ENCODE results near the gene RBM24.

RBM24 gene

DNA sequence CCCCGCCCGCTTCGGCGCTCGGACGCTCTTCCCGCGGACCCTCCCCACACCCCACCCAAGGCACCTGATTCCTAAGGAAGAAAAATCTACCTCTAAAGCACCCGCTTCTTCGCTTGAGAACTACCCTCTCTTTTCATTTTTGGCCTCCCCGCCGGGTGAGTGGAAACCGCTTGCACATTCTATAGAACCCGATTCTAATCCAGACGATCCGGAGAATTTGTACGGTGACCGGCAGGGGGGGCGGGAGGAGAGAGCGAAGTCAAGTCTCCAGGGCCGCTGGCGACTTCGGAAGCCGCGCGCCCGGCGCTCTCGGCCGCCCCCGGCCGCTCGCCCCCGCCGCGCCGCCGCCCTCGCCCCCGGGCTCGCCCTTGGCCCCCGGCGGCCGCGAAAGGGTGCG lies at the start of gene RBM24:
Gene RBM24 (plus strand): TSS at position 262 of the 397 bp plus-strand sequence. CDS start 221 bp downstream, outside the sequence.
- TF ChIP-seq GATA3 (IDR thresholded peaks at IDR 0.05; ENCODE audit: low read depth, low read length) (no peak), GATA2 (IDR thresholded peaks at IDR 0.05; ENCODE audit: low read depth, low read length) (no peak)

DNA sequence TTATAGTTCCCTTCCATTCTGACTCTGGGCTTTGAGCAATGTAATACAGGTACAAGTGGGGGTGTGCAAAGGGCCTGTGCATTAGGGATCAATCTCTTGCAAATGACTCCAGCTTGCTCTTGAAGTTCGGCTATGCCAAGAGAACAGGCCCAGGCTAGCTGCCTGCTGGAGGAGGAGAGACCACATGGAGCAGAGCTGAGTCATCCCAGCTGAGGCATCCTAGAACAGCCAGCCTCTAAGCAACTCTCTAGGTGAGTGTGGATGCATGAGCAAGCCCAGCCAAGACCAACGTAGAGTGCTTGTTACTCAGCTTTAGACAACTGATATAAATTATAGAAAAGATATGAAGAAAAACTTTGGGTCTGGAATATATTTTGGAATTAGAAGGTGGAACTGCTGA lies 47.6 kb upstream of the RBM24 start:
- TF ChIP-seq GATA2 (IDR thresholded peaks at IDR 0.05; ENCODE audit: low read depth, low read length) (no peak), GATA3 (IDR thresholded peaks at IDR 0.05; ENCODE audit: low read depth, low read length) (no peak)

- no peak for TF ChIP-seq GATA3 (IDR thresholded peaks at IDR 0.05; ENCODE audit: low read depth, low read length)
- no peak for TF ChIP-seq GATA2 (IDR thresholded peaks at IDR 0.05; ENCODE audit: low read depth, low read length)
Observed at GRCh38 chr6:17237246-17237645, 43.9 kb upstream of the RBM24 start.

DNA sequence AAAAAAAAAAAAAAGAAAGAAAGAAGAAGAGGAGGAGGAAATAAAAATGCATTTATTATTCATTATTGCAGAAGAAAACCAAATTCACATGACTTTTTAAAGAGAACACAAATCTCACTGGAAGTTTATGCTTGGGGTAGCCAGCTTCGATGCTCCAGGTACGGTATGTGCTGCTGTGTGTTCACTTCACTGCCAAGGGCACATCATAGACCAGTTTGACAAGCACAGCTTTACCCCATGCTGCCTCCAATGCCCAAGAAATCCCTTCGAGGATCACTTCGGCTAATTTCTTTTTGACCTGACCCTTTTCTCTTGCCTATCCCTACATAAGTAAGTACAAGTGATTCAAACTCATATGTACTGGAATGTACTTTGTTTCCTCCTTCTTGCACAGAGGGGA lies 41.9 kb upstream of the RBM24 start:
- TF ChIP-seq GATA2 (IDR thresholded peaks at IDR 0.05; ENCODE audit: low read depth, low read length) (no peak), GATA3 (IDR thresholded peaks at IDR 0.05; ENCODE audit: low read depth, low read length) (no peak)

- no peak for TF ChIP-seq GATA2 (IDR thresholded peaks at IDR 0.05; ENCODE audit: low read depth, low read length)
- TF ChIP-seq GATA3 (IDR thresholded peaks at IDR 0.05; ENCODE audit: low read depth, low read length): no peak
Observed at GRCh38 chr6:17240803-17241500, 40.2 kb upstream of the RBM24 start.

DNA sequence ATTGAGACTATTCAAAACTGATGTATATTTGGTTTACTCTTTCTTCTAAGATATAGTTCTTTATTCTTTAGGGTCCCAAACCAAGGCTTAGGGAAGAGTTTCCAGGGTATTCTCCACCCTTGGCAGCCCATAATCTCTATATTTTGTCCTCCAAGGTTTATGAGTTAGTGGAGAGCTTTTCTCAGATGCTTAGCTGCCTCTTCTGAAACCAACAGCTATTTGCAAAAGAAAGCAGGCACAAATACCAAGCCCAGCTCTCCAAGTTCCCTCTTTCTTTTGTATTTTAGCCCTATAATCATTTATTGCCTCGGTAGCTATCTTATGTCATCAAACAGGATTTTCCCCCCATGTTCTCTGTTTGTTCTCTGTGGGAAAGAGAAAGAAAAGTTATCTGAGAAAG lies 39.1 kb upstream of the RBM24 start:
- TF ChIP-seq GATA3 (IDR thresholded peaks at IDR 0.05; ENCODE audit: low read depth, low read length): no peak
- TF ChIP-seq GATA2 (IDR thresholded peaks at IDR 0.05; ENCODE audit: low read depth, low read length): no peak

DNA sequence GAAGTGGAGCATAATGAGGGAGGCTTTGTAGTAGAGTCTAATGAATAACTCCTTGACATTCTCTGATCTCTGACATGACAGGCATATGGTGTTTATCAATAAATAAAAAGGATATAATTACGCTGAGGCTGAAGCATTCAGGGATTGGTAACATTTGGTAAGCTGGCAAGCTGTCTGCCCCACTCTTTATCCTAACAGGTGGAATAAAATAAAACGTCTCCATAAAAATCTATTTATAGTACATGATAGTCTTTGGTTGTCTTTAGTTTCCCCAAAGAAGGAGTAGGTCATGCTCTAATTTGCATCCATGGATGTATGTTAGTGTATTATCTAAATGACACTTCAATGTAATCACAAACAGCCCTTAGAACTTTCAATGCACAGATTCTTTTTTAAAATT lies 30.9 kb upstream of the RBM24 start:
- no peak for TF ChIP-seq GATA2 (IDR thresholded peaks at IDR 0.05; ENCODE audit: low read depth, low read length)
- no peak for TF ChIP-seq GATA3 (IDR thresholded peaks at IDR 0.05; ENCODE audit: low read depth, low read length)

DNA sequence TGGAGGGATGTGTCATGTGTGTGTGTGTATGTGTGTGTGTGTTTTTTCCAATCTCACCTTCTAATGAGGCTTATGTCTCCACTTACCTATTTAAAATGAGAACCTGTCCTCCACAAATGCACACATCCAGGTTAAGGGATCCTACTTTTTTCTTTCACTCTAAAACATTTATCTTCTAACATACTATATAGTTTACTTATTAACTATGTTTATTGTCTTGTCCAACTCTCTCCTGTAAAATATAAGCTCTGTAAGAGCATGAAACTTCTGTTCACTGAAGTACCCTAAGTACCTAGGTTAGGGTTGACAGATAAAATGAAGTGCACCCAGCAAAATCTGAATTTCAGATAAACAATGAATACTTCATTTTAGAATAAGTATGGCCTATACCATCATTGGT lies 29.2 kb upstream of the RBM24 start:
- no peak for TF ChIP-seq GATA2 (IDR thresholded peaks at IDR 0.05; ENCODE audit: low read depth, low read length)

DNA sequence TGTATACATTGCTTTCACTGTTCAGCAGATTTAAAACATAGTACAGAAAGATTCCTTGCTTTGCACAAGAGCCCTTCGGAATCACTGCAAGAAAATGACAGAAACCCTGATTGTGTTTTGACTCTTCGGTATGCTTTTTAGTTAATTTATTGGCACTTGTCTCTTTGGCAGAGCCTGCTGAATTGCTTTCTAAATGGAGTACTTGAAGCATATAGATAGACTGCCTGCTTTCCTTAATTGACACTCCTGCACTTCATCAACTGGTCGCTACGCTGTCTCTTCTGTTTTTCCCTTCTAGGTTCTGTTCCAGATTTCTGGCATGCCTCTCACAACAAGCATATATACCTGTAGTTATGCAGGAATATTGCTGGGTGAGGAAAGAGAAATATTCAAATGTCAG lies 22.4 kb upstream of the RBM24 start:
- TF ChIP-seq GATA3 (IDR thresholded peaks at IDR 0.05; ENCODE audit: low read depth, low read length) (no peak), GATA2 (IDR thresholded peaks at IDR 0.05; ENCODE audit: low read depth, low read length) (no peak)

GRCh38 chr6:17265570-17265969 lies 15.6 kb upstream of the RBM24 start:
- TF ChIP-seq GATA3 (IDR thresholded peaks at IDR 0.05; ENCODE audit: low read depth, low read length): no peak
- no peak for TF ChIP-seq GATA2 (IDR thresholded peaks at IDR 0.05; ENCODE audit: low read depth, low read length)

- TF ChIP-seq GATA3 (IDR thresholded peaks at IDR 0.05; ENCODE audit: low read depth, low read length) (no peak), GATA2 (IDR thresholded peaks at IDR 0.05; ENCODE audit: low read depth, low read length) (no peak)
Observed at GRCh38 chr6:17267566-17267965, 13.6 kb upstream of the RBM24 start.

GRCh38 chr6:17268114-17268513 lies 13.0 kb upstream of the RBM24 start:
- TF ChIP-seq GATA2 (IDR thresholded peaks at IDR 0.05; ENCODE audit: low read depth, low read length) (no peak), GATA3 (IDR thresholded peaks at IDR 0.05; ENCODE audit: low read depth, low read length) (no peak)

DNA sequence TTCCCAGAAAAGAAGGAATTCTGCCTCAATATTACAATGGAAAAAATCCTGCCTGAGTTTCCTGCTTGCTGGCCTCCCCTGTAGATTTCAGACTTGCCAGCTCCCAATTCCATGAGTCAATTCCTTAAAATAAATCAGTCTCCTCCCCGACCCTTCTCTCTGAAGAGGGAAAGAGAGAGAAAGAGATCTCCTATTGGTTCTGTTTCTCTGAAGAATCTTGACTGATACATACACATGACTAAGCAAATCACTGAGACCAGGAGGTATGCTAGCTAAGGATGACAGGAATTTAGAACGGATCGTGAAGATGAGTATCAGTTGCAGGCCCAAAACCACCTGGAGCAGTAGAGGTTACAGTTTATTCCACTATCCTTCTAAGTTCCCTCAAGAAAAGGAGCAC lies 11.3 kb upstream of the RBM24 start:
- no peak for TF ChIP-seq GATA3 (IDR thresholded peaks at IDR 0.05; ENCODE audit: low read depth, low read length)
- TF ChIP-seq GATA2 (IDR thresholded peaks at IDR 0.05; ENCODE audit: low read depth, low read length): no peak

DNA sequence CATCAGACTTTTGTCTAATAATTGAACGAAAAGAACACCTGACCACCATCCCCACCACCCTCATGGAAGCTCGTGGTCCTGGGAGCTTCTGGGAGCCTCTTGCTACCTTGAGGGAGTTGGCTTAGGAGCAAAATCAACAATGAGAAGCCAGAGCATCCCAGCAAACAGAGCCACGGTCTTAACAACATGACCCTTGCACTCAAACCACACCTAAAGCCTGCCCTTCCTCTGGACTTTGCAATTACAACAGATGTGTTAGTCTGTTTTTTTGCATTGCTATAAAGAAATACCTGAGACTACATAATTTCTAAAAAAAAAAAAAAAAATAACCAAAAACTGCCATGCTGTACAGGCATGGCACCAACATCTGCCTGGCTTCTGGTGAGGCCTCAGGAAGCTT lies 9.5 kb upstream of the RBM24 start:
- TF ChIP-seq GATA3 (IDR thresholded peaks at IDR 0.05; ENCODE audit: low read depth, low read length) (no peak), GATA2 (IDR thresholded peaks at IDR 0.05; ENCODE audit: low read depth, low read length) (no peak)

GRCh38 chr6:17276766-17277165 lies 4.4 kb upstream of the RBM24 start:
- no peak for TF ChIP-seq GATA3 (IDR thresholded peaks at IDR 0.05; ENCODE audit: low read depth, low read length)

DNA sequence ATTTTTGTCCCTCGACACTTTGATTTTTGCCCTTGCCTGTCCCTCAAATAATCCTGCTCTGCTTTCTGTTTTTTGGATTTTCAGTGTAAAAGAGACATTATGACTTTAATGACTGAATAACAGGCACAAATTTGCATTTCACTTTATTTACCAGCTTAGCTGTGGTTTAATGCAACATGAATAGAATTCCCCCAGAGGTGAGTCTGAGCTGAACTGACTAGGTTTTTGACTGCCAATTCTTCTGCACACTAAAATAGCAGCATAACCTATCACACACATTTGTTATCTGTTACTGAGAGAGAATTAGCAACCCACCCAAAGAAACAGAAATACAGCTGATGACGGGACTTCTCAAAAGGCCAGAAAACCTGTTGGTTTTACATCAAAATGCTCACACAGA lies 3.9 kb upstream of the RBM24 start:
- TF ChIP-seq GATA2 (IDR thresholded peaks at IDR 0.05; ENCODE audit: low read depth, low read length) (no peak), GATA3 (IDR thresholded peaks at IDR 0.05; ENCODE audit: low read depth, low read length) (no peak)
